ENCODE data around the gene PIEZO2.

Gene PIEZO2

DNA sequence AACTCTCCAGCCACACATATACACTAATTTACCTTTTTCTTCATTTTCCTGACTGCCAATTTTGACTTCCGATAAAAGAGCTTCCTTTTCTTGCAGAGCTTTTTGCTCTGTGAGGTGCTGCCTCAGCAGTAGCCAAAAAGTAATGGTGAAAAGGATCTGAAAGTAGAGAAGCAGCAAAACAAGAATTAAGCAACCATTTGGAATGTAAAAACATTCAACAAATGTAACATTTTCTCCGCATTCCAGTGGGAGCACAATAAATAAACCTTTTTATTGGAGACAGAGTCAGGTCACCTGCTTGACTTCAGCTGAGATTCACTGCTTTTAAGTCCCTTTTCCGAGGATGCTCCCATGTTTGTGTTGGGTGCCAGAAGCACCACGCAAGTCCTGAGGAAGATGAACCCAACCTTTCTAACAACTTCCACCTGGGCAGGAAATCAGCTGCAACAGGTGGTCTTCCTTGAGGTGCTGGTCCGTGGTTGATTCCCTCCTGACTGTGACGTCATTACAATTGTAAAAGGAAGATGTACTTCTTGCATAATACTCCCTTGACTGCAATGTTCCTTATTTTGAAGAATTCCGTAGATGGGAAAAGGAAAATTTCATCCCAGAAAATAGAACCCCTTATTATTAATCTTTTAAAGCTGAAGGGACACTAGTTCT, 358.1 kb downstream of the PIEZO2 start:
- no peak for DNase-seq (ENCODE audit: low spot score)

DNA sequence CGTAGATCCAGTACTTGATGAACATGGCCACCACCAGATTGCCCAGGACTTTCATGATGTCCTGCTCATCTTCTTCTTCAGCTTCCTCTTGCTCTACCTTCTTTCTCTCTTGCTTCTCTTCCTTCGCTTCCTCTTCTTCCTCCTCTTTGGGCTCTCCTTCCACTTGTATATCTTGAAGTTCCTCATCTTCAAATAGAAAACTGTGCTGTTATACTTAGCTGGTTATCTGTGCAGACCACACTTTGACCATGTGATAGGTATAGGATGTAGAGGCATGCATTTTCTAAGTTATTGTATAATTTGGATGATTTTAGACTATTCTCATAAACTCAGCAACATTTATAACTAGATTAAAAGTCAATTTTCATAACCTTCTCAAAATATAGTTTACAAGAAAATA, 360.2 kb downstream of the PIEZO2 start:
- no peak for DNase-seq (ENCODE audit: low spot score)

DNA sequence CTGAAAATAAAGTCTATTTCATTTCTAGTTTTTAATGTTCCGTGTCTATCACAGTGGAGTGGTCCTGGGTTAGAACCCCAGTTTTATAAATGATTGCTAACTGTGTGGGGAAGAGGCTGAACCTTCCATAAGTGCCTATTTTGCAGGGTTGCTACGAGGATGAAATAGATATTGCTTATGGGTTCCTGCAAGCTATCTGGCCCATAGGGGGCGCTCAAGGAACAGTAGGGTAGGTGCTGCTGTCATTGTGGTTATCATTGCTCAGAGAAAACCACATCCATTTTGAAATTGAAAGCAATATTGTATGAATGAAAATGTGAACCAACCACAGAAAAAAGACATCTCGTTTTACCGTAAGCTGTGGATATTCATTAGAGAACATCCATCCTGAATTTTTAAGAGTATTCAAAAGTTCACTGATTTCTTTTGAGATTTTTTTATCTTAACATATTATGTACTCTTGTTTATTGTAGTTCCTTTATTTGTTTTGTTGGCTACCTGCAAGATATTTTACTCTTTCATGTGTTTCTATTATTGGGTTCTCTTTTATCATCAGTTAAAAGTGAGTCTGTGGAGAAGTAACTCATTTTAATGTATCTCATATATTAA, 362.0 kb downstream of the PIEZO2 start:
- DNase-seq (ENCODE audit: low spot score), result peak; percentile 80

DNA sequence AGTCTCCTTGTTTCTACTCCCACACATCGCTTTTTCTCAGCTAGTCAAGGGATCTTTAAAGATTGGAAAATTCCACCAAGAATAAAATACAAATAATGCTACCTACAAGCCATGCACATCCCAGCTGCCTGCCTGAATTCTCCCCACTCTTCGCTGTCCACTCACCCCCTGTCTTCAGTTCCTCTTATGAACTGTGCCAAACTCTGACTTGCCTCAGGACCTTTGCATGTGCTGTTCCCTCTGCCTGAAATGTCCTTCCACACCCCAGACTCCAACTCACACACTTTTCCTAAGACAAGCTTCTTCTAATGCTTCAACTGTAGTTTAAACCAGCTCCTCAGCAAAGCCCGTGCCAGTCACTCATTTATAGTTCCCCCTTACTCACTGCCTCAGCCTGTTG, 363.6 kb downstream of the PIEZO2 start:
- no peak for DNase-seq (ENCODE audit: low spot score)

DNA sequence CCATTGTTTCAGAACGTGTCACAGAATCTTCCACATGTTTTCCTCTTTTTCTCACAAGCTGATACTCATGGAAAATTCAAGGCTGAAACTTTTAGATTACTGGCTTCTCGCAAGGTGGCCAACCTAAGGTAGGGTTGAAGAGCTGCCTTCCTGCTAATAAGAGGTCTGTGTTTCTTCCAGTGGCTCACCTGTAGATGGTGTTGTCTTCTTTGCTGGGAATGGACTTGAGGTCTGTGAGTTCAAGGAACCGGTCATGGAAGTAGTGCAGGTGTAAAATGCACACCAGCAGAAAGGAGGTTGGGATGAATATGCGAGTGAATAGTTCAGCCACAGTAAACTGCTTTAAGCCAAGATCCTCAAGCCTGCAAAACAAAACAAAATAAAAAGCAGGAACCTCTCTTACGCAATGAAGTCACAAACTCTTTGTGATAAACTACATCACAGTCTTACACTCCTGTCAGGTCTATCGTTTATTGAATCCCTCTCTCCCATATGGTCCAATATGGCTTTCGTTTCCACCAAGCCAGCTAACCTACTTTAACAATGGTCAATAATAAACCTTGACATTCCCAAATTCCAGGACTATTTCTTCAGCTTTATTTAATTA, 364.7 kb downstream of the PIEZO2 start:
- no peak for DNase-seq (ENCODE audit: low spot score)

DNA sequence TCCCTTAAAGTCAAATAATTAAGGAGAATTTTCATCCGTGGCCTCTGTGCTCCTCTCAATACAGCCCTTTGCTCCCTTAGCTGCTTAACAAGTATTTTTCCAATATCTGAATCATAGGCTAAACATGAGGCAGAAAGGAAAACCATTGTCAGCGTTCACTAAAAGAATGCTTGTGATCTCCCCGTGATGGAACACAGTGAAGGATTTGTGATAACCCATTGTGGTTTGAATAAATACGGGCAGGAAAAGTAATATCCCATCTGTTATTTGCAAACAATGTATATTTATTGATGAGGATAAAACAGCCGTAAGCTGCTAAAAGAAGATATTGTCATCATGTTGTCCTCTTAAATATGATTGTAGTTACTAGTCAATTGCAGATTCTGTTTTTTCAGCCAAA, 365.4 kb downstream of the PIEZO2 start:
- DNase-seq (ENCODE audit: low spot score), result no peak

DNA sequence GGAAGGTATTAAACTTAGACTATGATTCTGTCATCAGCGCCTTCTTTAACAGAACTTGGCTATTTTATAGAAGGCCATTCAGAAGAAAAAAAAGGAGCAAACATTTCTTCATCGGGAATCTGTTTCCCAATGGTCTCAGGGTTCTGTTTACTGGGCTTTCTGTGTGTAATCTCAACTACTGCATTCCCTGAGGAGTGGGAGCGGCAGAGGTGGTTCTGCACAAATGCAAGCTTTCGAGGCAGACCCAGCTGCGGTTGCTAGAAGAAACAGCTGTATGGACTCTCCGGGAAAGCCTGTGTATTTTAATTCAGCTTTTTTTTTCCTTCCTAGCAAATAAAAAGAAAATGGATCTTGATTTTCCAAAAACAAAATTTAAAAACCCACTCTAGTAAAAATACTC, 372.9 kb downstream of the PIEZO2 start:
- no peak for DNase-seq (ENCODE audit: low spot score)

DNA sequence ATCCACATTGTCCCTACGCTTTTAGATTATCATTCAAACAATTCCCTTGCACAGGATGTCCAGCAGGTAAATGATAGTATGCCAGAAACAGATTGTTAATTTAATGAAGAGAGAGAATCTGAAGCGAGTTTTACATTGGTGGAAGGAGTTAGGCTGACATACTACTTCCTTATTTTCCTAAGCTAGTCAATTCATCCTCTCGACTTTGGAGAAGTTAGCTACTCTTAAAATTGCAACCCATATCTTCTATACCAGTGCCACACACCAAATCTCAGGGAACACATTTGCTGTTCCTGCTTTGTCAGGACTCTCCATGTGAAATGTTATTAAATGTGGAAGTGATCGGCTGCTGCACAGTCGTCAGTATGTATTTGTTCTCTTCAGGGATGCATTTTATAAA, 374.3 kb downstream of the PIEZO2 start:
- no peak for DNase-seq (ENCODE audit: low spot score)

DNA sequence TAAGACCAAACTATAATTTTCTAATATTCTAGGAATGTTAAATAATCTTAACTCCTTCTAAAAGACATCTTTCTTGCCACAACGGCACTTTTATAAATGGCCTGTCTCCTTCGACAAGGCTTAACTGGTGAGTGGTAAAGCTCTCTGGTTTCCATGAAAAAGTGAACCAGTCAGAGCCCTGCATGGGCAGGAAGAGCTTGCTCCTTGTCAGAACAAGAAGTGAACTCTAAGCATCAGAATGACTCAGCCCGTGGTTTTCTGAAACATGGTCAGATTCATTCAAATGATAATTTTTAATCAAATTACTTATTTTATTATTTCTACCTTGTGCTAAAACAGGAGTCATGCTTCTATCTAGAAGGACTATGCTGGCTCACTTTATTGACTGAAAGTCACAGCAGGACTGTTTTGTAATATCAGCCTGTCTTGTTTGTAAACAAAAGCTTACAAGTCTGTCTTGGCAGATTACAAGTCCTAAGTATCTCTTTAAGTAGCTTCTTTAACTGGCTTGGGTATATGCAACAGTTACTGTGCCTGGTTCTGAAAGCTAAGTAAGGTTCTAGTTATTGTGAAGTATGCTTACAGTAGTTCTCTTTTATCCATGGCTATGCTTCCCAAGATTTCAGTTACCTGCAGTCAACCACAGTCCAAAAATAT, 378.2 kb downstream of the PIEZO2 start:
- DNase-seq (ENCODE audit: low spot score), result no peak

DNA sequence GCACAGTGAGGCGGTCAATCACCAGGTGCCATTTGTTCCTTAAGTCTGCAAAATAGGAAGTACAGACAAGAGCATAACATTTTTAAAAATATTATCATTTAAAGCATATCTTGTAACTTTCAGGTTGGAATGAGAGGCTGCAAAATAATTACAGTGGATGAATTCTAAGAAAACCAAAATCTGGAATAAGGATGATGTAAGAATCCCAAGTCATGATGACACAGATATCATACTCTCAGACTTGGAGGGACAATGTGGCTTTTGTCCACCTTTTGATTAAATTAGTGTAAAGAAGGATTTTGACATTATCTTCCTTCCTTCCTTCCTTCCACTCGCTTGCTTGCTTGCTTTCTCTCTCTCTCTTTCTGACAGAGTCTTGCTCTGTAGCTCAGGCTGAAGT, 379.1 kb downstream of the PIEZO2 start:
- no peak for DNase-seq (ENCODE audit: low spot score)

DNA sequence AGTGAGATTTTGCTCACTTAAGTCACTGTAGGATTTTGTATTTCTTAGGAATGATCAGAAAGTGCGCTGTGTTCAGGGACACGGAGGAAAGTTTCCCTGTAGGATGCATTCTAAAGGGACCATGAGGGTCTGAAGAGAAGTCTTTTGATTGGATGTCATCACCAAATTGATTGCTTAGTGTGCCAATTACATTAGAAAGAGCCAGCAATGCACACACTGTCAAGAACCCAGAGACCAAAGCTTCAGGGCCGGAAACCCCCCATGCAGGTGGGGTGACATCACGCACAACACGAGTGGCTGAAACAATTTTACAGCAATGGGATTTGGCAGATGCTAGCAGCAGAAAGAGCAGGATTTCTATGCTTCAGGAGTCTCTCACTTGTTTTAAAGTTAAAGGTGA, 381.1 kb downstream of the PIEZO2 start:
- no peak for DNase-seq (ENCODE audit: low spot score)

DNA sequence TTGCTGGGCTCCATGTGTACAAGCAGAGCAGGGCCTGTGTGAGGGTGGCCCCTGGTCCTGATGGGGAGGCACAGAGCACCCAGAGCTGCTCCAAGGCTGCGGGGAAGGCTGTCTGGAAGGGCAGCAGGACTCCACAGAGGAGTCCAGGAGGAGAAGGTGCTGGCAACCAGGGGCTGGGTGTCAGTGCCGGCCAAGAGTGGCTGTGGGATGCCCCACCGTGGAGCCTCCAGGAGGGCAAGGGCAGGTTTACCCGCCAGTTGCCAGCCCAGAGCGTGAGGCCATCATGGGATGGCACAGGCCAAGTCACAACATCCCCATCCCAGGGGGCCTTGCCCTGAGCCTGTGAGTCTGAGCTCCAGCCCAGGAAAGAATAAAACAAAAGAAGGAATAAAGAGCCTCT, 381.7 kb downstream of the PIEZO2 start:
- DNase-seq (ENCODE audit: low spot score), result no peak

DNA sequence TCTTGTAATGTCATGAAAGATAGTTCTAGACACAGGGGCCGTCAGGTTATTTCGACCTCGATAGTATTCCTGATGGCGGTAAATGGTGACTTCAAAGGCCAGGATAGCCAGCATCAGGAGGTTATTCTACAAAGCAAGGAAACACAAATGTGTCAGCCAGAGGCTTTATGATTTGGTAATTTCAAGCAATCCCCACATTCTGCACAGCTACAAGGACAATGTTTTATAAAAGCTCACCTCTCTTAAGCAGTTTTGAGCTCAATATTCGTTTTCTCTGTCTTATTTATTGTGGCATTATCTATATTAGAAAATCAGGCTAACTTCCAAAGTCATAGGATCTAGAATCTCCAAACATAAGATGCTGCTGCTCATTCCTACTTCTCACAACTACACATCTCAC, 388.4 kb downstream of the PIEZO2 start:
- no peak for DNase-seq (ENCODE audit: low spot score)

DNA sequence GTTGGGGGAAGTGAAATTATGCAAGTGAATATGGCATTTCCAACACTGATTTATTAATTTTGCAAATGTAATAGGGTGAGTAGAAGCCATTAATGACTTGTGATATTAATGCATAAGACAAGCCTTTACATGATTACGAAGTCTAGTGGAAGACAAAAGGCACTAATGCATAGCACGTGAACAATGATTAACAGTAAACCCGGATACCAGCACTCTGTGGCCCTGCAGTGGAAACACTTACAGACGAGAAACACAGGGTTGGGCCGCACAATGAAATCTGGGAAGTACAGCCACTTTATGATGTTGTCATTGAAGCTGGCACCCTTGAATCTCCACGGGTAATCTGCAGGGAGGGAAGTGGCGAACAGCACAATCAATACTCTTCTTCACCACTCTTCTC, 390.1 kb downstream of the PIEZO2 start:
- DNase-seq (ENCODE audit: low spot score), result no peak

DNA sequence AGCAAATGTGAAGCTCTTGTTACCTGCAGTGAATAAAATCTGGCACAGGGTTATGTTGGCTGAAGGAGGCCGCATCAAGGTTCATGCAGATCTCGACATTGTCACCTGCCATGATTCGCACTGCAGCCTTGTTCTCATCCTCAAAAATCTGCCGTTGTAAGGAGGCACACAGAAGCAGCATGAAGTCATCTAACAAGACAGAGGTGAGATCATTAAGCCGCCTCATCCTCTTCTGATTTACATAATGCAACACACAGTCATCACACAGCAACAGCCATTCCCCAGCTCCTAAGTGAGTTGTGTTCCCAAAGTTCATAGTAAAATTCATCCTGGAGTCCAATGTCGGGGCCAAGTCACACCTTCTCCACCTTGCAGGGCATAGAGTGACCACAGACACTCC, 391.4 kb downstream of the PIEZO2 start:
- DNase-seq (ENCODE audit: low spot score), result no peak

DNA sequence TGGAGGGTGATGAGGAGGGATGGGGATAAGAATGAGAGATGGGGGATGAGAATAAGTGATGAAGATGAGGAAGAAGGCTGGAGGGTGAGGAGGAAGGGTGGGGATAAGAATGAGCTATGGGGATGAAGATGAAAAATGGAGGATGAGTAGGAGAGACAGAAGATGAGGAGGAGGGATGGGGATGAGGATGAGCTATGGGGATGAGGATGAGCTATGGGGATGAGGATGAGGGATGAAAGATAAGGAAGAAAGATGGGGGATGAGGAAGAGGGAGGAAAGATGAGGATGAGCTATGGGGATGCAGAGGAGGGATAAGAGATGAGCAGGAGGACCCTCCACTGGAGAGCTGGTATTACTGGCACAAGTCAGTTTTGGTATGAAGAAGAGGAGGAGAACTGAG, 392.0 kb downstream of the PIEZO2 start:
- DNase-seq (ENCODE audit: low spot score), result no peak

DNA sequence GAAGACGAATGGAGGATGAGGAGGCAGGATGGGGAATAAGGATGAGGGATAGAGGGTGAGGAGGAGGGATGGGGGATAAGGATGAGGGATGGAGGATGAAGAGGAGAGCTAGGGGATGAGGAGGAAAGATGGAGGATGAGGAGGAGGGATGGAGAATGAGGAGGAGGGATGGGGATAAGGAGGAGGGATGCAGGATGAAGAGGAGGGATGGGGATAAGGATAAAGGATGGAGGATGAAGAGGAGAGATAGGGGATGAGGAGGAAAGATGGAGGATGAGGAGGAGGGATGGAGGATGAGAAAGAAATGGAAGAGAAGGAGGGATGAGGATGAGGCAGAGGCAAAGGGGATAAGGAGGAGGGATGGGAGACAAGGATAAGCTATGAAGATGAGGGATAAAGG, 393.5 kb downstream of the PIEZO2 start:
- no peak for DNase-seq (ENCODE audit: low spot score)

DNA sequence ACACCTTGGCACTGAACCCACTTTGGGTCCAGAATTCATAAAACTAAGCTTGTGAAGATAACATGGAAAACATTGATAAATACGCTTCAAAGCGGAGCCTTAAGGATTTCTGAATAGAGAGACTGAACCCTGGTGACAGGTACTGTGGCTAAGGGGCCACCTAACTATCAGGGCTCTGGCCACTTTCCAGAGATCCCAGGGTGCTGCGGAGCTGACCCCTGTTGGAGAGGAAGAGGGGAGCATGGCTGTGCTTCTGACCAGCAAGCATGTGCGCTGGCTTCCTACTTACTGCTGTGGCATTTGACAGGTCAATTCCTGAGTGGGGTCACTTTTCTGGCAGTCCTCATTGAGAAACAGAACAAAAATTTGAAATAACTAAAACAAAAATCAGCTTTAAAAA, 395.2 kb downstream of the PIEZO2 start:
- no peak for DNase-seq (ENCODE audit: low spot score)

DNA sequence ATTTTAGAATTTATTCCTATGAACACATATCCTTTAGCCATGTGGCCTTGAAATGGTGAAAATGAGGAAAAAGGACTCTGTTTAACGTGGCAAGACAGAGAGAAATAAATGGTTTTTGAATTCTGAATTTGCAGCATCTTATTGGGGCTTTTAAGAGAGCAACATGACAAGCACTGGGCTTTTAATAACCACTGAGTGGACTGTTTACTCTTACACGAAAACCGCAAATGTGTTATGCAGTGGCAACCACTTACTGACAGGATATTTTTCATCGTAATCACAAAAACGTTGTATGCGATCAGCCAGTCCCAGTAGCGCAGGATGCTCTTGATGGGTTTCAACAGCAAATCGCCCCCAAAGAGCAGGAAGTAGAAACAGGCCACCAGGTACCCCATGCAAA, 397.0 kb downstream of the PIEZO2 start:
- DNase-seq (ENCODE audit: low spot score), result no peak

DNA sequence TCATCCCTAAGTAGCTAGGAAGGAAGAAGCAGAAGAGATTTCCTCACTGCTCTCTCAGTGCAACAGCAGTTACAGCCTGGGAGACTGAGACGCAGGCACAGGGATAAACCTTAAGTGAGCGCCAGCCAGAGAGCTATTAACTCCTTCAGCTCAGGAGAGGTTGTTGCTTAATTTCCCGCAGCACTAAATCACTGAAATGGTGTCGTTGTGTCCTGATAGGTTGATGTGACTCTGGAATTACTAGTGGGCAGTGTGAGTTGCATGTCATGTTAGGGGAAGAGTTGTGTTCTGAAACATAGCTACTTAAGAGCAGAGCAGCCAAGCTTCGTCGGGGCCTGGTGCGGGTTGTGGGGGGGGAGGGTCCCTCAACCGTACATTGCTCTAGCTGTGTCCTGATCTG, 397.7 kb downstream of the PIEZO2 start:
- no peak for DNase-seq (ENCODE audit: low spot score)

DNA sequence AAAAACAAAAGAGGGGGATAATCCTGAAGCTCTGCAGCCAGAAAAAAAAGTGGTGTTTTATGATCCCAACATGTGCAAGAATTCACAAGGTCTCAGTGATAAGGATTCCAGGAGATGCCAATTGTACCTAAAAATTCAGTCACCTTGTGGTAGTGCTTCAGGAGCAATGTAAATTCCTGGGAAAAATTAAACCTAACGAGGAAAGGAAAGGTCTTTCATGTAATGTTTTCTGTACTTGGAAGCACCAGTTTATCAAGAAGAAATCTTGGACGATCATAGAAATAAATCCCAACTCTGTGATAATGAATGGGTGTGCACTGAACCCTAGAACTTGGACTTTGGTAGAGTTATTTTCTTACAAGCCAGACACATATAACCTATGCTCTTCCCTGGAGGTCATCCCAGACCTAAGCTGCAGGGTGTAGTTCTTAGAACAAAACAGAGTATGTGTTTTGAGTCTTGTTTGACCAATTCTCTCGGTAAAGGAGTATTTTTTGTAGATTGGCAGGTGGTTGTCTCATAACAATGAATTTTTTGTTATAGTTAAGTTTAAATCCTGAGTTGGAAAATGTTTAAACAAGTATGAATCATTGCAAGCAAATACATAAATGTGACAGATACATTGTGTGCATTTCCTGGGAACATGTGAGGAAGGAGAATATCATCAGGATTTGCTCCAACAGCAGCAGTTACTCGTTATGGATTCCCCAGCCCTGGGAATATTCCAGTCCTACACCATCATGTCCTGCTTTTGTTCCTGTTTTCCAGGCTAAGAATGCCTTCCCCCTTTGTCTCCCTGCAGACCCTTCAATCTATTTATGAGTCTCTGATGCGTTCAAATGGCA, 399.0 kb downstream of the PIEZO2 start:
- no peak for DNase-seq (ENCODE audit: low spot score)

DNA sequence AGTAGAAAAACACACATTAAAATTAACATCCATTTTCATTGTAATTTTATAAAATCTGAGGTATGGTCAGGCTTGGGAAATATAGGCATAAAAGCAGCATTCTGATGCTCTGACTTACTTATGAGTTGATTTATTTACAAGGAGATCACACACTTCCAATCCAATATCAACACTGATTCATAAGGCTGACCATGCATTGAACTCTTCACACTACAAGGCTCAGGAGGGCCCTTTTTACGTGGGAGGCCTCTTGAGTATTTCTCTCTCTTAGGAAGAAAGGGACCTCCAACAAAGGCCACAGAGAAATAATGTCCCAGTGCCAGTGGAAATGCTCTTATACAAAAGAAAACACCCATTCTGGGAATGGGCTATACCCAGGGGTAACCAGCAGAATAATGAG, 400.7 kb downstream of the PIEZO2 start:
- no peak for DNase-seq (ENCODE audit: low spot score)

DNA sequence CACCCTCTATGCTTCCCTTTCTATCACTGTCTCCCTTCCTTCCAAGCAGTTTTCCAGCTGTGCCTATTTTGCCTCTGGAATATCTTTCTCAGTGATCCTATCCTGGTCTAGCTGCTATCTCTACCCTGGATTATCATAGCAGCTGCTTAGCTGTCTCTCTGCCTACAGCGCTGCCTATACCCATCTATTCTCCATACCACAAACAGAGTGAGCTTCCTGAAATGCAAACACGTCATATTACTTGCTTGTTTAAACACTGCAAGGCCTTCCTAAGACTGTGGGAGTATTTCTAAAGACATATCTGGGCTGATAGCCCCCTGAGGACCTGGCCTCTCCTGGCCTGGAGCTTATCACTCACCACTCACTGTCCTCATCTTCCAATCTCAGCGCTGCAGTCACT, 403.4 kb downstream of the PIEZO2 start:
- DNase-seq (ENCODE audit: low spot score), result no peak

Data from SW480 (cell line).